Spleen (tissue), 11 donors: Measurements from ENCODE around the gene FANCL. TPM values are rescaled to one million over a fixed set of nuclear protein-coding genes. Genes with fewer than 3 reads are reported as not detected.

Source experiments
- DNase-seq: peaks from one replicate; pipeline ENCODE4 v3.0.0-alpha.2; 2020
- H3K27ac ChIP-seq, 8 donors: fragments of 200-600 bp; sonication (generic) in 7 of 8; 1 replicate in 4 of 8; 2 replicates in 4 of 8; pipeline versions ENCODE4 v1.5.0 to v1.8.0; 2016 to 2021; ENCODE audit warnings: inconsistent platforms in 4 of 8, mild to moderate bottlenecking in 4 of 8, moderate library complexity in 1 of 8
- H3K27me3 ChIP-seq, 7 donors: fragments of 200-600 bp; sonication (generic) in 6 of 7; replicated peaks in 1 of 7; 1 replicate in 4 of 7; 2 replicates in 3 of 7; pipeline versions ENCODE4 v1.5.0 to v1.8.0; 2016 to 2021; ENCODE audit warnings: inconsistent platforms in 3 of 7, mild to moderate bottlenecking in 1 of 7
- H3K36me3 ChIP-seq, 6 donors: fragments of 200-600 bp; sonication (generic) in 5 of 6; 1 replicate in 4 of 6; 2 replicates in 2 of 6; pipeline versions ENCODE4 v1.5.0 to v1.8.0; 2016 to 2021; ENCODE audit warnings: inconsistent platforms in 2 of 6
- H3K4me1 ChIP-seq, 6 donors: fragments of 200-600 bp; sonication (generic) in 5 of 6; 1 replicate in 3 of 6; 2 replicates in 3 of 6; pipeline versions ENCODE4 v1.5.0 to v1.8.0; 2016 to 2021; ENCODE audit warnings: inconsistent platforms in 3 of 6
- H3K4me3 ChIP-seq, 8 donors: fragments of 200-600 bp; sonication (generic) in 7 of 8; 1 replicate in 4 of 8; 2 replicates in 4 of 8; pipeline versions ENCODE4 v1.5.0 to v1.8.0; 2016 to 2021; ENCODE audit warnings: inconsistent platforms in 4 of 8, mild to moderate bottlenecking in 4 of 8, moderate library complexity in 2 of 8
- H3K9me3 ChIP-seq, 8 donors: fragments of 200-600 bp; sonication (generic) in 7 of 8; 1 replicate in 4 of 8; 2 replicates in 4 of 8; pipeline versions ENCODE4 v1.5.0 to v1.8.0; 2016 to 2021; ENCODE audit warnings: inconsistent platforms in 4 of 8
- CTCF ChIP-seq, 11 experiments: fragments of 200-600 bp in 7 of 11; fragments of 450-650 bp in 4 of 11; sonication (generic) in 4 of 11; IDR thresholded peaks in 8 of 11; conservative IDR thresholded peaks in 3 of 11; 1 replicate in 7 of 11; 2 replicates in 4 of 11; pipeline versions ENCODE4 v1.4.0 to v1.8.0; 2016 to 2021; ENCODE audit warnings: antibody characterized with exemption in 11 of 11, inconsistent platforms in 4 of 11, mild to moderate bottlenecking in 1 of 11
- POLR2A ChIP-seq, 3 donors: fragments of 450-650 bp; IDR thresholded peaks; one replicate each; pipeline ENCODE4 v1.5.1; 2017; ENCODE audit warnings: antibody characterized with exemption in 3 of 3, mild to moderate bottlenecking in 1 of 3
- POLR2AphosphoS5 ChIP-seq, 3 donors: sonication (generic); formaldehyde crosslinking; IDR thresholded peaks; one replicate each; pipeline ENCODE4 v1.5.1; 2017; ENCODE audit warnings: antibody characterized with exemption in 3 of 3
- WGBS, 5 donors: extraction: QIAGEN DNeasy Blood & Tissue Kit in 3 of 5; methylation state at CpG; one replicate each; pipeline versions ENCODE4 v1.1.5 to v1.1.7; 2013 to 2018; 5-methylcytosine and 5-hydroxymethylcytosine counted together
- intact Hi-C: fragments of 100-400 bp; cut with DNase I; formaldehyde crosslinking; loops from one replicate; pipeline ENCODE4 v1.15.0; 2023; ENCODE audit warnings: low total_unique reads
- polyA plus RNA-seq, 3 donors: library from polyadenylated mRNA; stranded (reverse); fragments of 200-250 nt; gene quantifications; one replicate each; pipeline ENCODE4 v1.2.1, GENCODE V29; 2013
- total RNA-seq, 7 donors: library from RNA; depleted of rRNA in 3 of 7; stranded (reverse); fragments of >200 nt in 3 of 7; fragmentation: NEBNext Ultra II Directional in 4 of 7; extraction: Animal tissue kit (Norgen Biotek cat#: 25700) in 4 of 7; gene quantifications; one replicate each; pipeline versions ENCODE4 v1.1.0 to v1.2.1, GENCODE V29; 2016 to 2021
- donor health status: healthy with polysubstance abuse.
- donor health status: DM: no; HTN: no; CAD: no; lungs with moderate emphysema.
- donor health status: DM: no; HTN: no; CAD: no.
- donor health status: Bipolar disorder and iron deficiency.
- donor health status: healthy.
- donor health status: DM: no; HTN: no; CAD: no.
- donor health status: DM: yes; HTN: yes; CAD: no.

FANCL gene
- total and polyA plus RNA-seq, 10 donors, result 15.7 to 50.7 (median 31.6) TPM

DNA sequence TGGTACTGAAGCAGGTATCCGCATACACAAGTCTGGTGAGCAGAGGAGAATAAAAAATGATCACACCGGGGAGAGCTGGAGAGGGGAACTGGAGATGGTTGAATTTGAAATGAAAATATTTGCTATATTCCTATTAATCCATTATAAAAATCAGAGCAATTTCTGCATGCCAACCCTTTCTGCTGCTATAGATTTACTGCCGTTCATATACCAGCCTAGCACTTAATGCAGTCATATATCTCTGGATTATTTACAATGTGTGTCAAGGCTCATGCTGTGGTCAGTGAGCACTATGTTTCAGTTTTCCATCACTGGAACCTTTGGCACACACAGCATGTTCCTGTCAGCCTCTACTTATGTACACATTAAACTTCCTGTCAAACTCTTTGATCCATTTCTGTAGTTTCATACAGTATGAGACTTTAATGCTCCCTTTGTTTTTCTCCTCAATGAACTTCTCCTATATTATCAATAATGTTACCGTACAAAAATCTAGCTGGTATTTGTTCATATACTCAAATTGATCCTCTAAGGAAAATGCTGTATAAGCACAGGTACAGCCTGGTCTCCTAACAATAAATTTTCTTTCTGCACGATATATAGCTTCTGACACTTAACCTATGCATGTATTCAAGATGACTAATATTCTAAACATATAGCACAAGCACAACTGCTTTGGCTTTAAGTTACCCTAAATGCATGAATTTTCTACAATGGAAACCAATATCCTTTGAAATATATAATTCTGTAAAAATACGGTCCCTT, 36.7 kb downstream of the FANCL start:
- intact Hi-C loops, result no loop called here
- Histone ChIP-seq H3K27ac (no peak overlapping the region), H3K4me1 (no peaks in the 10 kb centered on the region), H3K27me3 (no peaks in the 10 kb centered on the region), H3K4me3 (no peak overlapping the region), H3K9me3 (no peaks in the 10 kb centered on the region), H3K36me3 (peaks cover 0 to 15% (median 0%) of the 10 kb centered on the region in 6 donors)
- 89 to 95% (median 92%) methylated on average over 6 of the region's 6 CpGs for WGBS, 5 donors
- no peak for DNase-seq
- no peak for TF ChIP-seq CTCF (IDR thresholded peaks at IDR 0.05 in 8 of 11, conservative IDR thresholded peaks at IDR 0.05 in 3 of 11)
- TF ChIP-seq POLR2AphosphoS5 (IDR thresholded peaks at IDR 0.05), result no peak
- TF ChIP-seq POLR2A (IDR thresholded peaks at IDR 0.05), result no peak

DNA sequence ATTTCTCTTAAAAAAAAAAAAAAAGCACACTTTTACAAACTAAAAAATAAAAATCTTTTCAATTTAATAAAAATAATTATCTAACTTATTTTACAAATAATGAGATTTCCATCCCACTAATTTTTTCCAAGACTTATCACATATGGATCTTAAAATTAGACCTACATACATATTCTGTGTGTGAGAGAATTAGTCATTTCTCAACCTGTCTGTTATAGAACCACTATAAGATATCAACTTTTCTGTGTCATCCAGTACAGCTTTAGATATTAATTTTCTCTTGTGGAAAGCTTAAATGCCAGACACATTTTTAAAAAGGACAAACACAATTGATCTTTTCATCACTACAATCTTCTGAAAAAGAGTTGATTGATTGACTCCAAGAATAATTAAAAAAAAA, 38.1 kb downstream of the FANCL start:
- no peaks in the 10 kb centered on the region for H3K9me3 ChIP-seq
- no peaks in the 10 kb centered on the region for H3K27me3 ChIP-seq
- intact Hi-C loops, result no loop called here
- H3K4me1 ChIP-seq, result no peaks in the 10 kb centered on the region
- DNase-seq, result no peak
- H3K4me3 ChIP-seq, result no peak overlapping the region
- no peak overlapping the region for H3K27ac ChIP-seq
- TF ChIP-seq CTCF (IDR thresholded peaks at IDR 0.05 in 8 of 11, conservative IDR thresholded peaks at IDR 0.05 in 3 of 11) (no peak), POLR2A (IDR thresholded peaks at IDR 0.05) (no peak), POLR2AphosphoS5 (IDR thresholded peaks at IDR 0.05) (no peak)
- H3K36me3 ChIP-seq, result peaks cover 0 to 25% (median 0%) of the 10 kb centered on the region in 6 donors

DNA sequence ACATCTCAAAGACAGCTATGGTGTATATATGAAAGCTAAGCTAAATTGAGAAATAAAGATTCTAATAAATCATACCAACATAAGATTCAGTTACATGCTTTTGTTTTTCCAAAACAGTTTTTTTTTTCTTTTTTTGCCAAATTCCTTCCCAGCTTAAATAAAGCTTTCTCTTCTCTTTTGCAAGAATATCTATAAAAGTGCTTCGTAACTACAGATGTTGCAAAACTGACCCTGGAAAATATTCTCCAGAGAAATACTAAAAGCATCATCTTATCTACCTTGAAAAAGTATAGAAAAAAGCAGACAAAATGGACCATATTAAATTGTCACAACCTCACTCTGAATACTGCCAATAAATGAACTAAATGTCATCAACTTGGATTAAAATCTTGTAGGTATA, 38.7 kb downstream of the FANCL start:
- Histone ChIP-seq H3K36me3 (peaks cover 0 to 29% (median 0%) of the 10 kb centered on the region in 6 donors), H3K4me3 (no peak overlapping the region), H3K4me1 (no peaks in the 10 kb centered on the region), H3K27ac (no peak overlapping the region), H3K27me3 (no peaks in the 10 kb centered on the region), H3K9me3 (no peaks in the 10 kb centered on the region)
- no peak for DNase-seq
- no peak for TF ChIP-seq POLR2A (IDR thresholded peaks at IDR 0.05)
- no peak for TF ChIP-seq POLR2AphosphoS5 (IDR thresholded peaks at IDR 0.05)
- no peak for TF ChIP-seq CTCF (IDR thresholded peaks at IDR 0.05 in 8 of 11, conservative IDR thresholded peaks at IDR 0.05 in 3 of 11)
- WGBS, 5 donors, result 84 to 95% (median 87%) methylated on average over 1 of the region's 1 CpG
- intact Hi-C loops, result no loop called here

DNA sequence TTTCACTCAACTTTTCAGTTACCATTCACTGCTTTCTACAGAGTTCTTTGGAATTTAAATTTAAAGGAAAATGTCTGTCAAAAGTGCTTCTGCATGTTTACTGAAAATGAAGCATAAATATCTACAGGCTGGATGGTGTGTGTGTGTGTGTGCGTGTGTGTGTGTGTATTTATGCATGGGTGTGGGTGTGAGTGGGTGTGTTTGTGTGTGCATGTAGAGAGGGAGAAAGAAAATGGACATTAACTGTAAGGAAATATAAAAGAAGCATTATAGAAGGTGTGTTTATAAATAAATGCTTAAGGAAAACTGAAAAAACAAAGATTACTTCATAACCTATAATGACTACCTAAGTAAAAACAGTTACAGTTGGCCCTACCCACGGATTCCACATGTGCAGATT, 43.2 kb downstream of the FANCL start:
- no peak overlapping the region for H3K4me3 ChIP-seq
- H3K9me3 ChIP-seq, result no peaks in the 10 kb centered on the region
- peaks cover 0 to 37% (median 0%) of the 10 kb centered on the region in 6 donors for H3K36me3 ChIP-seq
- 93 to 98% (median 95%) methylated on average over 2 of the region's 2 CpGs for WGBS, 5 donors
- DNase-seq, result no peak
- H3K4me1 ChIP-seq, result no peaks in the 10 kb centered on the region
- H3K27ac ChIP-seq, result no peak overlapping the region
- H3K27me3 ChIP-seq, result no peaks in the 10 kb centered on the region
- intact Hi-C loops, result no loop called here
- TF ChIP-seq CTCF (IDR thresholded peaks at IDR 0.05 in 8 of 11, conservative IDR thresholded peaks at IDR 0.05 in 3 of 11) (no peak), POLR2A (IDR thresholded peaks at IDR 0.05) (no peak), POLR2AphosphoS5 (IDR thresholded peaks at IDR 0.05) (no peak)
